22Rv1 (cell line): ENCODE measurements around the gene ADSS2.

Source experiments
- H3K27ac ChIP-seq: fragments of 450-650 bp; 2 replicates; pipeline ENCODE4 v1.5.1; 2017
- ZFX ChIP-seq: fragments of 450-650 bp; IDR thresholded peaks from 2 replicates; pipeline ENCODE4 v1.6.1; 2017; ENCODE audit warnings: antibody characterized with exemption, borderline replicate concordance
- TF ChIP-seq, protein P1 (sequence below): fragments of 450-650 bp; IDR thresholded peaks from 2 replicates; pipeline ENCODE4 v1.5.1; 2017; ENCODE audit warnings: mild to moderate bottlenecking

Gene ADSS2

DNA sequence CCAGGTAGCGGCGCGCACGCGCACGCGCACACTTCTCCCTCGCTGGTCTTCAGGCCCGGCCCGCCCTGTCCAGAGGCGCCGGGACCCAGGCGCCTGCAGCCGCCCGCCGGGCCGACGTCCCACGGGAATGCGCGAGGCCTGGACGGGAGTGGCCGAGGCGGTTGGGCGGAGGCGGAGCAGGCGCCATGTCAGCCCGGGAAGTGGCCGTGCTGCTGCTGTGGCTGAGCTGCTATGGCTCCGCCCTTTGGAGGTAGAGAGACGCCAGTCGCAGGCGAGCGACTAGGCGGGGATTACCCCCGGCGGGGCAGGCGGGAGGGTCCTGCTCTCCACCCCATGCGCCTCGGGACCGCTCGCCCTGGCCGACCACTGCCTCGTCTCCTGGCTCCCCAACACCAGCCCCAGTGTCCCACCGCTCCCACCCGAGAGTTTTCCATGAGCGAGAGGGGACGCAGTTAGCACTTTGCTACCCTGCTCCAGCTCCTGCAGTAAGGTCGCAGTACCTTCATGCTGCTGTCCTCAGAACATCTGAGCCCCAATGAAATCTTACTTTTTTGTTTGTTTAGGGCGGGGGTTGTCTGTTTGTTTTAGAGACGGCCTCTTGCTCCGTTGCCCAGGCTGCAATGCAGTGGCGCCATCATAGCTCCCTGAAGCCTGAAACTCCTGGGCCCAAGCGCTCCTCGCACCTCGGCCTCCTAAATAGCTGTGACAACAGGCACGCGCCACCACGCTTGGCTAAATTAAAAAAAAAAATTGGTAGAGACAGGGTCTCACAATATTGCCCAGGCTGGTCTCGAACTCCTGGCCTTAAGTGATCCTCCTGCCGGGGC lies 9.7 kb upstream of the ADSS2 start, which contains the start of gene CATSPERE:
Gene CATSPERE (plus strand): TSS at position 29 of the 827 bp plus-strand sequence. CDS start 157 bp downstream, at position 186.
- peak within 1 kb of the TSS; percentile 80 for H3K27ac ChIP-seq
- TF ChIP-seq, protein P1, sequence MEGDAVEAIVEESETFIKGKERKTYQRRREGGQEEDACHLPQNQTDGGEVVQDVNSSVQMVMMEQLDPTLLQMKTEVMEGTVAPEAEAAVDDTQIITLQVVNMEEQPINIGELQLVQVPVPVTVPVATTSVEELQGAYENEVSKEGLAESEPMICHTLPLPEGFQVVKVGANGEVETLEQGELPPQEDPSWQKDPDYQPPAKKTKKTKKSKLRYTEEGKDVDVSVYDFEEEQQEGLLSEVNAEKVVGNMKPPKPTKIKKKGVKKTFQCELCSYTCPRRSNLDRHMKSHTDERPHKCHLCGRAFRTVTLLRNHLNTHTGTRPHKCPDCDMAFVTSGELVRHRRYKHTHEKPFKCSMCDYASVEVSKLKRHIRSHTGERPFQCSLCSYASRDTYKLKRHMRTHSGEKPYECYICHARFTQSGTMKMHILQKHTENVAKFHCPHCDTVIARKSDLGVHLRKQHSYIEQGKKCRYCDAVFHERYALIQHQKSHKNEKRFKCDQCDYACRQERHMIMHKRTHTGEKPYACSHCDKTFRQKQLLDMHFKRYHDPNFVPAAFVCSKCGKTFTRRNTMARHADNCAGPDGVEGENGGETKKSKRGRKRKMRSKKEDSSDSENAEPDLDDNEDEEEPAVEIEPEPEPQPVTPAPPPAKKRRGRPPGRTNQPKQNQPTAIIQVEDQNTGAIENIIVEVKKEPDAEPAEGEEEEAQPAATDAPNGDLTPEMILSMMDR: peak; percentile 14; the same call in 1 of the 2 replicates
- no peak for TF ChIP-seq ZFX

DNA sequence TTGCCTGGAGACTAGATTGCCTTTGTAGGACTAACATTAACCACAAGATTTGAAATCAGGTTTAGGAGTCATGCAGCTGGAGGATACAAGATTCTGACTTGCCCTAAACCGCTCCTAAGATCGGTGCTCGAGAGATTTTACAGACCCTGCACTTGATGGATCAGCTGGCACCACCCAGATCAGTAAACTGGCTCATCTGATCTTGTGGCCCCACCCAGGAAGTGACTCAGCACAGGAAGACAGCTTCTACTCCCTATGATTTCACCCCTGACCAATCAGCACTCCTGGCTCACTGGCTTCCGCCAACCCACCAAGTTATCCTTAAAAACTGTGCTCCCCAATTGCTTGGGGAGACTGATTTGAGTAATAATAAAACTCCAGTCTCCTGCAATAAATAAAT lies 8.5 kb upstream of the ADSS2 start:
- H3K27ac ChIP-seq: peak overlapping the region; percentile 80
- TF ChIP-seq, protein P1: no peak
- no peak for TF ChIP-seq ZFX

DNA sequence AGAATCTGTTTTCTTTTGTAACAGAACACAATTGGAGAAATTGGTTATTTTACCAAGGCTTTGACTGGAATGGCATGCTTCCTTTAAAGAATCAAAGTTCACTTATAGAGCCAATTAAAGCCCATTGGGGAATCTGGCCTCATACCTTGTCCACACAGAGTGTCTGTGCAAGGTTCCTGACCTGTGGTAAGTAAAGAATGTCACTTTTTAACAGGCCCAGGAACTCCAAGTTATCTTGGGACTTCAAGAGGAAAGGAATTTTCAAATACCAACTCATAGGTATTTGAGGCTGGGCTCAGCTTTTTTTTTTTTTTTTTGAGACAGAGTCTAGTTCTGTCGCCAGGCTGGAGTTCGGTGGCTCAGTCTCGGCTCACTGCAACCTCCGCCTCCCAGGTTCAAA lies 7.1 kb upstream of the ADSS2 start:
- H3K27ac ChIP-seq: no peak overlapping the region
- TF ChIP-seq, protein P1: no peak
- no peak for TF ChIP-seq ZFX

DNA sequence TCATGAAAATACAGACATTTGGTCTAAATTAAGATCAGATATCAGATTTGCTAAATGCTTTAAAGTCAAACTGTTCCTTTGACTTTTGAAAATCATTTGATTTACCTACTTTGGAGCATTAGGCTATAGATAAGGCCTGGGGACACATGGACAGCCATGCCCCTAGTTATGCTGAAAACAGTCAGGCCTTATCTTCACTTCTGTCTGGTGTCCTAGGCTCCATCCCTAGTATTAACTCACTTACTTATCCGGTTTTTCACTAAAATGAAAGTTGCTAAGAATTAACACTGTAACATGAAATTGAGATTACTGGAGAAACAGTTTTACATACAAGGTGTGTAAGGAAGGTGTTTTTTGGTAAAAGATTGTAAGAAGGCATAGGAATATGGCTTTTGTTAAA lies 4.9 kb upstream of the ADSS2 start:
- TF ChIP-seq, protein P1: no peak
- no peak for TF ChIP-seq ZFX
- H3K27ac ChIP-seq: no peak overlapping the region

DNA sequence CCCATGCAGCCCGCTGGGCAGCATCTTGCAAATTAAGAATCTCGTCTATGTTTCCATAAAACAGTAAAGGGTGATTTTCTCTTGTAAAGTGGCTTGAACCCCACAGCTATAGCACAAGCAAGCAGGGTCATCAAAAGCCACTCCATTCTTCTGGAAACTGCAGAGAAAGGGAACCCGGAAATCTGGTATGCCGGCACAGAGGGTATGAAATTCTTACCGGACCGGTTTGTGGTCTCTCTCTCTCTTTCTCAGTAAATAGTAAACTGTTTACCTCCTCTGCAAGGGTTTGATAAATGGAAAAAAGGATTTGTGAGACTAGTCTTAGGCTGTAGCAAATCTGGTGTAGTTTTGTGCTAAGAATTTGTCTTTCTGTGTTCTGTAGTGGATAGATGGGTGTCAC lies 2.7 kb upstream of the ADSS2 start:
- TF ChIP-seq, protein P1: no peak
- TF ChIP-seq ZFX: no peak
- H3K27ac ChIP-seq: no peak overlapping the region

DNA sequence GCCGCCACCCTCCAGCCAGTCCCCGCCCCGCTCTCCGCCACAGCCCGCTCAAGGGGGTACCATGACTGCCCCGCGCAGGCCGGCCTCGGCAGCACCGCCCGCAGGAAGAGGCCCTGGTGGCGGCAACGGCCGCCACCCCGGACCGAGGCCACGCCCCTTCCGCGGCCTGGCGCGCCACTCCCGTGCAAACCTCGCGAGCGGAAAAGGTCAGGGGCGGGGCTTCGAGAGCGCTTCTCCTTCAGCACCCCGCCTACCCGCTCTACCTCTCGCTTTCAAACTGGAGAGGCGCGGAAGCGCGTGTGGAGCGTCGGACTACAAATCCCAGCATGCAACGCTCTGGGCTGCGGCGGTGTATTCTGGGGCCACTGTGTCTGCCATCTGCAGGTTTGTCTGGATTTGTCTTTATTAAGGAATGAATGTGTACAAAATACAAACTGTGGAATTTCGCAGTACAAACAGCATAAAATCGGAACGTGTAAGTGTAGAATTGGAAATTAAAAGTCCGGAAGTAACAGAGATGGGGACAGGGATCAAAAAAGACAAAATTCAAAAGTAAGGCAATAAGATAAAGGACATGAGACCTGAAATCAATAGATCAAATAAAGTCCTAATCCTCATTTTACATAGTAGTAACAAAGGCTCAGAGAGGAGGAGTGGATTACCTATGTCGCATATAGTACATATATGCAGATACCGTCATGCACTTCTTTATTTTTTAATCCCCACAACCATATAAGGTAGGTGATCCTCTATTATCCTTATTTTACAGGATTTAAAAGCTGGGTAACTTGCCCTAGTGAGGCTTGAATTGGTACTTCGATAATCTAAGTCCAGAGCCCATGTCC lies 464 bp upstream of the ADSS2 start:
- TF ChIP-seq ZFX: no peak
- TF ChIP-seq, protein P1: peak; percentile 89

More for the DNA sequence above, 464 bp upstream of the ADSS2 start:
- H3K27ac ChIP-seq: peak overlapping the region; percentile 89
